Peyer's patch (tissue), 4 donors: ENCODE data around the gene TDRD6.

Experiments
- CTCF ChIP-seq, 6 experiments: fragments of 450-650 bp in 4 of 6; fragments of 200-600 bp in 2 of 6; sonication (generic) in 1 of 6; IDR thresholded peaks; one replicate each; pipeline ENCODE4 v1.5.1; 2017 to 2019; ENCODE audit warnings: antibody characterized with exemption in 6 of 6, mild to moderate bottlenecking in 3 of 6, moderate library complexity in 1 of 6
- POLR2A ChIP-seq, 2 donors: fragments of 450-650 bp; IDR thresholded peaks; one replicate each; pipeline ENCODE4 v1.5.1; 2017; ENCODE audit warnings: antibody characterized with exemption in 2 of 2, mild to moderate bottlenecking in 2 of 2, moderate library complexity in 2 of 2

- TF ChIP-seq CTCF (IDR thresholded peaks at IDR 0.05): no peak
- no peak for TF ChIP-seq POLR2A (IDR thresholded peaks at IDR 0.05)
Measured at GRCh38 chr6:46730921-46731461, 43.3 kb downstream of the TDRD6 start.
